GM19468 (cell line): ENCODE data around the gene TTC23L.

ENCODE experiments used
- ATAC-seq: cut with Tn5 transposase; IDR thresholded peaks from one replicate; pipeline ENCODE4 v1.9.1; 2021; ENCODE audit warnings: mild to moderate bottlenecking, moderate library complexity, moderate number of reproducible peaks; ENCODE audit not compliant: unreplicated experiment; ENCODE audit errors: extremely low read depth

Gene TTC23L

DNA sequence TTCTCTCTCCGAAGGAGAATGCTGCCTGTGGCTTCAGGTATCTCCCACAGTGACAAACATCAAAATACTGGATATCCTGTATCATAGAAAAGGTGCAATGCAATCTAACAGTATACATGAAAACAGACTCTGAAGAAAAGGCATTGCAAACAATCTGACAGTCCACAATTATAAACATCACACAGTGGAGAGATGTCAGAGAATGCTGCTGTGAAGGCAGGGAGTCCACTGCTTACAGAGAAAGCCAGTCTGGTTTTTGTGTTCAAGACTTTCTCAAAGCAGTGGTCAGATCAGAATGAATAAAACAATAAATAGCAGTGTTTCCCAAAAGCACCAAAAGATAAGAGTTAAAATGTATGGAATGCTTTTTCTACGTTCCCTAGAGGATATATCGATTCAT lies 28.7 kb downstream of the TTC23L start:
- ATAC-seq: no peak

DNA sequence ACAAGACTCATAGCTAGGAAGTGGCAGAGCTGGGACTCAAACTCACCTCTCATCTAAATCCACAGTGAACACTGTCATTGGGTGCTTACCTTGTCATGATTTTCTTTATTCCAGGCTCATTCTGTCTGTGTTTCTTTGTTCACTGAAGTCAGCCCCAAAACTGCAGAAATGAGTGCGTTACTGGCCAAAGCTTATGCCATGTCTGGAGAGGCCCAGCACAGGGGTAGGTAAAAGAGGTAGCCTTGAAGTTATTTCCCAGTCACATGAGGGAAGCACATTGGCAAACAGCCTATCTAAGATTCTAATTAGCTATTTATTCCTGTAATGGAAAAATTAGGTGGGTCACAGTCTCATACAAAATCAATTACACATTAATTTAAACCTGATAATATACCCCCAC lies 29.8 kb downstream of the TTC23L start:
- no peak for ATAC-seq

DNA sequence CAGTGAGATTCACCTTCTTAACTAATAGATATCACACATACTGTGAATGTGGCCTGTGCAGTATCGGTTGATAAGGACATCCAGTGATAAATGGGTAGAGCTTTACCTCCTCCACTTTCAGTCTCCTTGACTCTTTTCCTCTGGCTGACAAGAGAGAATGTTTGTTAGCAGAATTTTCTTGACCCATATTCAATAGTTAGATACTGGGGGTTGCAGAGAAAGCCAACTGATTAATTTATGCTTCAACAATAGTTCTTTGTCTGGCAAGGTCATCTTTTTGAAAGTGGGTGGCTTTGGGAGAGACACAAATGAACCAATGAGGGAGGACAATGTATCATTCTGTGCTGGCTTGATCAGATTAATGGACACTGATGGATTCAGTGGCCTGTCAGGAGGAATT lies 30.3 kb downstream of the TTC23L start:
- ATAC-seq: no peak

GRCh38 chr5:34870382-34870781 lies 31.4 kb downstream of the TTC23L start:
- no peak for ATAC-seq

DNA sequence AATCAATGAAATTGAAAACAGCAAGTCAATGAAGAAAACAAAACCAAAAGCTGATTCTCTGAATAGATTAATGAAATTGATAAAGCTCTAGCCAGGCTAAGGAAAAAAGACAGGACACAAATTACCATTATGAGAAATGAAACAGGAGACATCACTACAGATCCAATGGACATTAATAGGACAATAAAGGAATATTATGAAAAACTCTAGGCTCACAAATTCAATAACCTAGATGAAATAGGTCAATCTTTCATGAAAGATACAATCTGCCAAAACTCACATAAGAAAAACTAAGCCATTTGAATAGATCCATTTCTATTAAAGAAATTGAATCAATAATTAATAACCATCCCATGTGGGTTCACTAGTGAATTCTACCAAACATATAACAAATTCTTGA lies 37.3 kb downstream of the TTC23L start:
- no peak for ATAC-seq

DNA sequence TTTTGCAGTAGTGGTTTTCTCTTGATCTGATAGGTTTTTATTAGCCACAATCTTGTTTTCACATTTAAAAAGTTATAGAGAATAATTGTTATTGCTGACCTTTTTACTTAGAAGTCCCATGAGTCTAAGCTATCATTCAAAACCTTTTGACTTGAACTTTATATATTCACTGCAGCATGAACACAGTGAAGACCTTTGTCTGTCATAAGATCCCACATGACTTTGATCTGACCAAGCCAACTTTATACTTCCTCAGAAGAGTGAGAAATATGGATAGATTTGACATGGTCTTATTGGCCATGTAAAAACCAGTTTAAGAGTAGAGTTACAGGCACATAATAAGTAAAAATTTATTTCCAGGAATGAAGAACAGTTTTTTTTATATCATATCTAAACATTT lies 42.3 kb downstream of the TTC23L start:
- ATAC-seq: no peak

- no peak for ATAC-seq
These were observed 47.6 kb downstream of the TTC23L start for GRCh38 chr5:34886392-34887119.

- ATAC-seq: no peak
These were observed 50.4 kb downstream of the TTC23L start for GRCh38 chr5:34889394-34889793.

GRCh38 chr5:34891981-34892380 lies 53.0 kb downstream of the TTC23L start:
- no peak for ATAC-seq

GRCh38 chr5:34892414-34892813 lies 53.5 kb downstream of the TTC23L start:
- ATAC-seq: no peak

DNA sequence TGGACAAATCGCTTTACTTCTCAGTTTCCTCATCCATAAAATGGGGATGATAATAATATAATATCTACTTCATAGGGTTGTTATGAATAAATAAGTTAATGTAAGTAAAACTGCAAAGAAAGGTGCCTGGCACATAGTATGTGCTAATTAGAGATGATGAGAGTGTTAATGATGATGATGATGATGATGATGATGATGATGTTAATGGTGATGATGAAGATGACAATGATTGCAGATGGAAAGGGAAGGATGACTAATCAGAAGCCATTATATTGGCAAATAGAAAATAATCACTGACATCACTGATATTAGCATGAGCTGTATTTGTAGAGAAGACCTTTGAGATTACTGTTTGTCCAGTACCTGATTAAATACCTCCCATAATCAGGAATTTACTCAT lies 55.8 kb downstream of the TTC23L start:
- no peak for ATAC-seq

- ATAC-seq: no peak
These were observed 56.9 kb downstream of the TTC23L start for GRCh38 chr5:34895641-34896419.

DNA sequence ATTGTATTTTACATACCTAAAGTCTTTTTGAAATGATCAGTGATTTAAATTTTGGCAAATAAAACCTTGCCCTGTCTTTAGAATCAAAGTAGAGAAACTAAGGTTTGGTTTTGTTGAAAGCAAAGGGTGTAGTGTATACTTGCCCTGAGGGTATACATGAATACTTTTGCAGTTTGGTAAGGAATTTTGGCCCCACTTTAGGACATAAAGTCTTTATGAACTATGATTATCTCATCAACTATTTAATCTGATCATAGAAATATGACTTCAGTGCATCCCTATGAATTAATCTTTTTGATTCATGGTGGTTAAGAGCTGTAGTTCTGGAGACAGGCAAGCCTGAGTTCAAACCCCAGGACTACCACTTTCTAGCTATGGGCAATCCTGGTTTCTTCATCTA lies 58.7 kb downstream of the TTC23L start:
- ATAC-seq: no peak

GRCh38 chr5:34898258-34898895 lies 59.4 kb downstream of the TTC23L start:
- peak; percentile 76 for ATAC-seq

- ATAC-seq: no peak
These were observed 60.1 kb downstream of the TTC23L start for GRCh38 chr5:34899066-34899465.

GRCh38 chr5:34900652-34901051 lies 61.7 kb downstream of the TTC23L start:
- ATAC-seq: no peak

DNA sequence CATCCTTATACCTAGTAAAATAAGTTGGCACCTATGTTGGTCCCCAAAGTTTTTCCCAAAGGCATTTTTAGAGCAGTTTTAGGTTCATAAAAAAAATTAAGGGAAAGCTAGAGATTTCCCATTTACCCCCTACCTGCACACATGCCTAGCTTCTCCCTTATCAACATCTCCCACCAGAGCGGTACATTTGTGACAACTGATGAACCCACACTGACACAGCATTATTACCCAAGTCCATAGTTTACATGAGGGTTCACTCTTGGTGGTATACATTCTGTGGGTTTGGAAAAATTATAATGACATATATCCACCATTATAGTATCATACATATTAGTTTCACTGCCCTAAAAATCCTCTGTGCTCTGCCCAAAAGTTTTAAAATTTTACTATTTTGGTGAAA lies 64.3 kb downstream of the TTC23L start:
- ATAC-seq: no peak

- ATAC-seq: no peak
These were observed 66.6 kb downstream of the TTC23L start for GRCh38 chr5:34905564-34905963.

DNA sequence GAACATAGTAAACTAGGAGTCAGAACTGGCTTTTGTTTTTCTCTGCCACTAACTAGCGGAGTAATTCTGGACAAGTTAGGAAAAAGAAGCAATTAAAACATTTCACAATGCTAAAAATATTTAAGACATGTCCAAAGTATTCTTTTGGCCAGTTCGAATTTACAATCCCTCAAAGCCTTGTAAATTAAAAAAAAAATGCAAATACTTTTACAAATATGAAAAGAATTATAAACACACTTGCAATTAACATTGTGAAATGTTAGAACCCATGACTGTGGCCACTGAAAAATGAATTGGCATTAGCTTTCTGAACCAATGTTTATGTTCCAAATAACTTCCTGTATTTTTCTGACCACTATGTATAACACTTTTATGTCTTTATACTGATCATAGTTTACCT lies 74.1 kb downstream of the TTC23L start:
- ATAC-seq: no peak

DNA sequence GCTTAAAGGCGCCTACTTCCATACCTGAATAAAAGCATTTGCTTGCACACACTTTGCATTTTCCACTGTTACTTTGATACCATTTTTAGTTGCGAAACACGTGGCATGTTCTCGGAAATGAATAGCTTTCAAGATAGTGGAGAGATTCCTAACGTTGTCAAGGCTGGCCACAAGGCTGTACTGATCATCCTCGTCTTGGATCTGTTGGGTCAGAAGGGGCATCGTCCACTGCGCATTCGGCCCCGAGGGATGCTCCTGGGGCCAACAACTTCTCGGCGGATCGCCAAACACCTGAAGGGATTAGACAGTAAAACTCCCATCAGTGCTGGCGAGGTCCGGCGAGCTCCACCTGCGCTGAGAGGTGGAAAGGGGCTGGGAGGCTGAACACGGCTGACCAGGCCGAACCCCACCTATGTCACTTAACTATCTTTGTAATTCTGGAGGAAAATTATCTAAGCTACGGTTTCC lies 75.7 kb downstream of the TTC23L start:
- ATAC-seq: no peak

DNA sequence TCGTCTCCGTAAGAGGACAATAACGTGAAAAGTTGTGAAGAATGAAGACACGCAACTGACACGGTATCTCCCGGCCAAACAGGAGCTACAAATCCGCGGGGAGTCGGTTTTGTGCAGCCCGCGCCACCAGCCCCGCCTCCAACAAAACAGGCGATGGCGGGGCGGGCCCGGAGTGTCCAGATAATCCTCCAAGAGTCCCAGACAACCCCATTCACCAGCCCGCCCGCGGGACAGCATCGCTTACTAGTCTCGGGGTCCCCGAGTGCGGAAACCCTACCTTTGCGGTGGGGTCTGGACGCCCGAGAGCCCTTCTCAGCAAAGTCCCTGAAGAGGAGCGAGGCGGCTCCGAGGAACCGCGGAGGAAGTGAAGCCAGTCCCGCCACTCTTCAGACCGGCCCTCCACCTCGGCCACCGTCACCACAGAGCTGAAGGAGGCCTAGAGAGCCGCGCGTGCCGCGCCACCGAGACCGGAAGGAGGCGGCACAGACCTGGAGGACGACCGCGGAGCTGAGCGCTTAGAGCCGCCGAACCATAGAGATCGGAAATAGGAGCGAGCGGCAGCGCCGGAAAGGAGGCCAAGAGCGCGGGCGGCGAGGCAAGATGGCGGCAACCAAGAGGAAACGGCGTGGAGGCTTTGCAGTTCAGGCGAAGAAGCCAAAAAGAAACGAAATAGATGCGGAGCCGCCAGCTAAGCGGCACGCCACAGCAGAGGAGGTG lies 76.3 kb downstream of the TTC23L start, which contains the start of the genes BRIX1 and RAD1:
BRIX1 (plus strand) TSS at position 573 of the 717 bp plus-strand sequence; CDS start at position 601, 28 bp downstream.
RAD1 (minus strand) TSS at position 366 of the 717 bp plus-strand sequence. CDS start 612 bp downstream, outside the sequence.
- ATAC-seq: peak; percentile 100
